Lower leg skin (tissue), 4 donors: ENCODE results near the gene FXYD1. TPM values are rescaled to one million over a fixed set of nuclear protein-coding genes. Genes with fewer than 3 reads are reported as not detected.
"Not testable (repeated sequence)": the region's sequence is repeated elsewhere in the genome, so short reads cannot be mapped to it uniquely, and the experiment has no call there.

ENCODE experiments used
- DNase-seq, 2 donors: peaks; one replicate each; pipeline ENCODE4 v3.0.0-alpha.2; 2019; ENCODE audit warnings: low spot score in 2 of 2
- H3K4me3 ChIP-seq: fragments of 200-600 bp; sonication (generic); 2 replicates; pipeline ENCODE4 v1.5.1; 2017; ENCODE audit warnings: mild to moderate bottlenecking, low read depth; ENCODE audit not compliant: poor library complexity, severe bottlenecking
- POLR2A ChIP-seq, 2 donors: fragments of 450-650 bp; IDR thresholded peaks; one replicate each; pipeline ENCODE4 v1.6.1; 2016 to 2017; ENCODE audit warnings: antibody characterized with exemption in 2 of 2, mild to moderate bottlenecking in 1 of 2, moderate library complexity in 1 of 2
- WGBS, 2 donors: methylation state at CpG; one replicate each; pipeline ENCODE4 v1.1.5; 2018; 5-methylcytosine and 5-hydroxymethylcytosine counted together
- intact Hi-C: fragments of 100-400 bp; cut with DNase I; formaldehyde crosslinking; loops from one replicate; pipeline ENCODE4 v1.15.0; 2023; ENCODE audit warnings: low total_unique reads
- total RNA-seq, 4 donors: library from RNA; depleted of rRNA; stranded (reverse); fragments of >200 nt; gene quantifications; one replicate each; pipeline ENCODE4 v1.1.0, GENCODE V29; 2016
- TF ChIP-seq, protein P1 (sequence below), 3 donors: fragments of 450-650 bp; IDR thresholded peaks; one replicate each; pipeline ENCODE4 v1.5.1; 2016; ENCODE audit warnings: antibody characterized with exemption in 3 of 3, mild to moderate bottlenecking in 3 of 3, moderate library complexity in 2 of 3

FXYD1 gene
- total RNA-seq, 4 donors from 2014 or later, result 5.5 to 20.9 (median 6.5) TPM; not detected in 1

DNA sequence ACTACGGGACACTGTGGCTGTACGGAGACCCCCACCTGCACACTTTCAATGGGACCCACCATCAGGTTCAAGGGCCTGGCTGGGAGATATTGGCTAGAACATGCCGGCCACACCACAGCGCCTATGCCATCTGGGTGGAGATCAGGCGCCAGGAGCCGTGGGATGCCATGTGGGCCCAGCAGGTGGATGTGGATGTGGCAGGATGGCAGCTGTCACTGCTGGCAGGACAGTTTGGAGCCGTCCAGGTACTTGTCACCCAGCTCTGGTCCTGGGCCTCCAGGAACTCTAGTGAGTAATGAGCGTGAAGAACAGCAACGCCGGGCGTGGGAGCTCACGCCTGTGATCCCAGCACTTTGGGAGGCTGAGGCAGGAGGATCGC is 38.7 kb upstream of the FXYD1 start:
- no peak for TF ChIP-seq POLR2A (IDR thresholded peaks at IDR 0.05)
- TF ChIP-seq, protein P1, sequence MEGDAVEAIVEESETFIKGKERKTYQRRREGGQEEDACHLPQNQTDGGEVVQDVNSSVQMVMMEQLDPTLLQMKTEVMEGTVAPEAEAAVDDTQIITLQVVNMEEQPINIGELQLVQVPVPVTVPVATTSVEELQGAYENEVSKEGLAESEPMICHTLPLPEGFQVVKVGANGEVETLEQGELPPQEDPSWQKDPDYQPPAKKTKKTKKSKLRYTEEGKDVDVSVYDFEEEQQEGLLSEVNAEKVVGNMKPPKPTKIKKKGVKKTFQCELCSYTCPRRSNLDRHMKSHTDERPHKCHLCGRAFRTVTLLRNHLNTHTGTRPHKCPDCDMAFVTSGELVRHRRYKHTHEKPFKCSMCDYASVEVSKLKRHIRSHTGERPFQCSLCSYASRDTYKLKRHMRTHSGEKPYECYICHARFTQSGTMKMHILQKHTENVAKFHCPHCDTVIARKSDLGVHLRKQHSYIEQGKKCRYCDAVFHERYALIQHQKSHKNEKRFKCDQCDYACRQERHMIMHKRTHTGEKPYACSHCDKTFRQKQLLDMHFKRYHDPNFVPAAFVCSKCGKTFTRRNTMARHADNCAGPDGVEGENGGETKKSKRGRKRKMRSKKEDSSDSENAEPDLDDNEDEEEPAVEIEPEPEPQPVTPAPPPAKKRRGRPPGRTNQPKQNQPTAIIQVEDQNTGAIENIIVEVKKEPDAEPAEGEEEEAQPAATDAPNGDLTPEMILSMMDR (IDR thresholded peaks at IDR 0.05), result no peak
- no peak overlapping the region for H3K4me3 ChIP-seq
- intact Hi-C loops, result no loop called here
- 90 to 92% methylated on average over 11 to 13 of the region's 13 CpGs for WGBS, 2 donors
- no peak for DNase-seq

DNA sequence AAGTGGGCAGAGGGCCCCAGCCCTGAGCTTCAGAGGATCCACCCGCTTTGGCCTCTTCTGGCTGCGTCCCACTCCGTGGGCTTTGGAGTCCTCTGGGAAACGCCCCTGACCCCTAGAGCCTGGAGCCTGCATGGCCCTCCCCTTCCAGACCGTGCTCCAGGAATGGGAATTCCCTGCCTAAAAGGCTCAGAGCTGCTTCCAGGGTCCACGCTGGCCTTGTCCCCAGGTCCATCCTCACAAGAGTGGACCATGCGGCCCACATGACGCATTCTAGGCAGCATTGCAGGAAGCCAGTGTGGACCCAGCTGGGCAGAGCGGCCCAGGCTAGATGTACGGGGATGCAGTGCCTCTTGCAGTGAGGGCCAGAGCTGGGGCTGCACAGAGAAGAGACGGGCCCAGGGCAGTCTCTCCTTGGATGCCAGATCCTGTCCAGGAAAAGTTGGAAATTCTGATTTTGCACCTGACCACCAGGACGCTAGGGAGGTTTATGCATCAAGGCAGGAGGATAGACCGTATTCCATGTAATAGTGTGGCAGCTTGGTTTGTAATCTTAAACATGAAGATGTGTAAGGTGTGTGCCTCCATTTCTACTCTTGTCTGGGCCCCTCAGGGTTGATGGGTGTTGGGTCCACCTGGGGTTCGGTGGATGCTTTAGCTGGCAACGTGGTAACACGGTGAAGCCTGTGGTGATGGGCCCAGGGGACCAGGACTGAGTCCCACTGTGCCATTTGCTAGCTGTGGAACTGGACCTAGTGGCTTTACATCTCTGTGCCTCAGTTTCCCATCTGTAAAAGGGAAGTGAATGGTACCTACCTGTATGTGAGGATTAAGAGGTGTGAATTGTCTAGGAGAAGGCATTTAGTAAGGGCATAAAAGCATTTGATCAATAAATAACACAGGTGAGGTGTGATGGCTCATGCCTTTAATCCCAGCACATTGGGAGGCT is 37.8 kb upstream of the FXYD1 start:
- intact Hi-C loops, result no loop called here
- H3K4me3 ChIP-seq, result no peak overlapping the region
- DNase-seq, result no peak
- TF ChIP-seq, protein P1 (IDR thresholded peaks at IDR 0.05), result no peak
- TF ChIP-seq POLR2A (IDR thresholded peaks at IDR 0.05), result no peak
- 77 to 78% methylated on average over 16 of the region's 16 CpGs for WGBS, 2 donors

DNA sequence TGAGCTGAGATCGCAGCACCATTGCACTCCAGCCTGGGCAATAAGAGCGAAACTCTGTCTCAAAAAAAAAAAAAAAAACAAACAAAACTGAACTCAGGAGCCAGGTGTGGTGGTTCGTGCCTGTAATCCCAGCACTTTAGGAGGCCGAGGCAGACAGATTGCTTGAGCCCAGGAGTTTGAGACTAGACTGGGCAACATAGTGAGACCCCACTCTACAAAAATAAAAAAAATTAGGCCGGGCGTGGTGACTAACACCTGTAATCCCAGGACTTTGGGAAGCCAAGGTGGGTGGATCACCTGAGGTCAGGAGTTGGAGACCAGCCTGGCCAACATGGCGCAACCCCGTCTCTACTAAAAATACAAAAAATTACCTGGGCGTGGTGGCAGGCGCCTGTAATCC is 36.7 kb upstream of the FXYD1 start:
- H3K4me3 ChIP-seq, DNase-seq, intact Hi-C loops: not testable (repeated sequence)
- WGBS, 2 donors, result 92 to 96% methylated on average over 10 of the region's 10 CpGs

DNA sequence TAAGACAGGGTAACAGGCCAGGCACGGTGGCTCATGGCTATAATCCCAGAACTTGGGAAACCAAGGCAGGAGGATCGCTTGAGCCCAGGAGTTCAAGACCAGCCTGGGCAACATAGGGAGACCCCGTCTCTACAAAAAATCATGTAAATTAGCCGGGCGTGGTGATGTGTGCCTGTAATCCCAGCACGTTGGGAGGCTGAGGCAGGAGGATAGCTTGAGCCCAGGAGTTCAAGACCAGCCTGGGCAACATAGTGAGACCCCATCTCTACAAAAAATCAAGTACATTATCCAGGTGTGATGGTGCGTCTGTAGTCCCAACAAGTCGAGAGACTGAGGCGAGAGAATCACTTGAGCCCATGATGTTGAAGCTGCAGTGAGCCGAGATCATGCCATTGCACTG is 35.0 kb upstream of the FXYD1 start:
- H3K4me3 ChIP-seq, intact Hi-C loops, DNase-seq: not testable (repeated sequence)
- 75 to 80% methylated on average over 10 of the region's 10 CpGs for WGBS, 2 donors

DNA sequence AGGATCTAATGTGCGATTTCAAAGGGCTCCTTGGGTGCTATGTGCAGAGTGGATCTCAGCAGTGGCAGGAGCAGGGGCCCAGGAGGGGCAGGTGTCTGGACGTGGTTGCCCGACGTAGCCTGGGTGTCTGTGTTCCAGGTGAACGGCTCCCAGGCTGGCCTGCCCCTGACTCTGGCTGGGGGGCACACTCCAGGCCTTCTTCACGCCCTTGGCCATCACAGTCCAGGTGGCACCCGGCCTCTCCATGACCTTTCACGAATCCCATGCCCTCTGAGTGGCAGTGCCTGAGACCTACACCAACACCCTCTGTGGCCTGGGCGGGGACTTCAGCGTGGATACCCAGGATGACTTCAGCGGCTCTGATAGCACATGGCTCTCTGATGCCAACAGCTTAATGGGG is 34.3 kb upstream of the FXYD1 start:
- TF ChIP-seq POLR2A (IDR thresholded peaks at IDR 0.05), result no peak
- TF ChIP-seq, protein P1 (IDR thresholded peaks at IDR 0.05), result no peak
- no peak overlapping the region for H3K4me3 ChIP-seq
- 87 to 89% methylated on average over 11 of the region's 11 CpGs for WGBS, 2 donors
- no peak for DNase-seq
- intact Hi-C loops, result no loop called here

DNA sequence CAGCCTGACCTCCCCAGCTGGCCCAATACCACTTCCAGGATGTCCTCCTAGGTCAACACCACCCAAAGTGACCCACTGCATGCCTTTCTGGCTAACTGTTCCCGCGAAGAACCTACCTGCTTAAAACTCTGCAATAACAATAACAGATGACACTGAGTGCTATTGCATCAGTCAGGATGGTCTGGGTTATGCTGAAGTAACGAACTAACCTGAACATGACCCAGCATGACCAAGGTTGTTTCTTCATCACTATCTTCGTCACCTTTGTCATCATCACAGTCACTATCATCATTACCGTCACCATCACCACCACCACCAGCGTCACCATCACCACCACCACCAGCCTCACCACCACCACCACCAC is 33.6 kb upstream of the FXYD1 start:
- TF ChIP-seq, protein P1 (IDR thresholded peaks at IDR 0.05), result no peak
- TF ChIP-seq POLR2A (IDR thresholded peaks at IDR 0.05), result no peak
- intact Hi-C loops, result no loop called here
- WGBS, 2 donors, result 88 to 90% methylated on average over 6 of the region's 6 CpGs
- no peak for DNase-seq
- no peak overlapping the region for H3K4me3 ChIP-seq
